GM10248 (cell line): ENCODE measurements around the gene TMEM30B.
"Not testable (repeated sequence)": the region's sequence is repeated elsewhere in the genome, so short reads cannot be mapped to it uniquely, and the experiment has no call there.

Experiments
- CTCF ChIA-PET: fragments of 300-600 bp; sonication (Branson Sonifier 250); formaldehyde crosslinking; extraction: SDS; loops from one replicate; lab custom pipeline; 2021; ENCODE audit warnings: antibody characterized with exemption; lab: Yijun Ruan, JAX
- POLR2A ChIA-PET: fragments of 350-650 bp; sonication (Branson Sonifier 250); formaldehyde crosslinking; extraction: SDS; loops from one replicate; lab custom pipeline; 2020; ENCODE audit warnings: antibody characterized with exemption; lab: Yijun Ruan, JAX
- DNase-seq: peaks from one replicate; pipeline ENCODE4 v3.0.0; 2012; ENCODE audit errors: extremely low spot score
- CTCF ChIP-seq: IDR thresholded peaks from 2 replicates; pipeline ENCODE4 v1.5.1; 2012; ENCODE audit warnings: mild to moderate bottlenecking, low read depth; ENCODE audit errors: extremely low read depth, missing control alignments, control extremely low read depth

The TMEM30B gene

DNA sequence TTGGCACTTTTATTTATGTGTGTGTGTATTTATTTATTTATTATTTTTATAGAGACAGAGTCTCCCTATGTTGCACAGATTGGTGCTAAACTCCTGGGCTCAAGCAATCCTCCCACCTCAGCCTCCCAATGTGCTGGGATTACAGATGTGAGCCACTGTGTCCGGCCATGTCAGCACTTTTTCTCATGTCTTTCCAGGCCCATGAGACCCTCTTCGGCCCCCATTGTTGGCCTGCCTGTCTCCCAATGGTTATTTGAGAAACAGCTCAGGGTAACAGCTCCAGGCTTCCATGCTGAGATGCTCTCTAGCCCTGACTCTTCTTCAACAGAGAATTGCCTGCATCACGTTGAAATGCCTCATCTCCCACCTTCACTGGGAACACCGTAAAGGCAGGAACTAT, 34.4 kb downstream of the TMEM30B start:
- ChIA-PET POLR2A (no interaction called here), CTCF (no interaction called here)
- no peak for DNase-seq
- no peak for TF ChIP-seq CTCF

DNA sequence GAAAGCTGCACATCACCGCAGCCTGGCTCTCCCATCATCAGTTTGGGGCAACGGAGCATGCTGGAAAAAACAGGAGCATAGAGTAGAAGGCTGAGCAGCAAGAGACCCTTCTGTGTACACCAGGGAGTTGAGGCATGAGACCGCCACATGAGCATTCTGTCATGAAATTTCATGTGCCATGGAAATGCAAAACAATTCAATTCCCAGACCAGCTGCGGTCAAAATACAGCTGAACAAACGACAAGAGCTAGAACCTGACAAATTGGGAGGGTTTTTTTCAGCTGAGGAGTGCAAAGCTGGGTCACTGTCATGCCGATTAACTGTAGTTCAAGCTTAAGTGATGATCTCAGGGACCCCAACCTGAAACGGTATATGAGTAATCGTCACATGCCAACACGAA, 37.1 kb downstream of the TMEM30B start:
- POLR2A ChIA-PET, result no interaction called here
- no peak for DNase-seq
- CTCF ChIA-PET, result interaction anchor here (1.1 to 1.8 kb wide), 6 partner anchors 8 to 619 kb away, joined by 3 to 6 read pairs (median 4); no protein-coding TSS in a partner anchor
- no peak for TF ChIP-seq CTCF

DNA sequence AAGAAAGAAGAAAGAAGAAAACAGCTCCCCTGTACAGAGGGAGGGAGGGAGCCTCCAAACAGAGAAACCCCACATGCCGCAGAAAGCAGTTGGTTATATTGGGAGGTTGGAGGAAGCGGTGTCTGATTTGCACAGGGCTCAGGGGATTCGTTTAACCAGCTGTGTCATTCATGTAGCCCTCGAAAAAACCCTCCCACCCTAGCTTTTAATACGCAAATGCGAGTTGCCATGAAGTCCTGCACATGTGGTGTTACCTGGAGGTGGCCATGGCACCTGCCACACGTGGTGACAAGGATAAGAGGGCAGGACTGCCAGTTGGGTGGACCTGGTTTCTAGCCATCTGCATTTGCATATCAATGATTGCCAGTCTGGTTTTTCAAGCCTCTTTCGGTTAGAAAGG, 40.9 kb downstream of the TMEM30B start:
- ChIA-PET POLR2A (no interaction called here), CTCF (interaction anchor here (1.1 to 2.8 kb wide), 3 partner anchors 10 to 222 kb away, joined by 3 to 14 read pairs (median 3); no protein-coding TSS in a partner anchor)
- DNase-seq, result no peak
- TF ChIP-seq CTCF, result no peak

GRCh38 chr14:61239285-61239684, 41.9 kb downstream of the TMEM30B start:
- CTCF ChIA-PET, result interaction anchor here (1.1 to 2.8 kb wide), 3 partner anchors 11 to 223 kb away, joined by 3 to 14 read pairs (median 3); no protein-coding TSS in a partner anchor

DNA sequence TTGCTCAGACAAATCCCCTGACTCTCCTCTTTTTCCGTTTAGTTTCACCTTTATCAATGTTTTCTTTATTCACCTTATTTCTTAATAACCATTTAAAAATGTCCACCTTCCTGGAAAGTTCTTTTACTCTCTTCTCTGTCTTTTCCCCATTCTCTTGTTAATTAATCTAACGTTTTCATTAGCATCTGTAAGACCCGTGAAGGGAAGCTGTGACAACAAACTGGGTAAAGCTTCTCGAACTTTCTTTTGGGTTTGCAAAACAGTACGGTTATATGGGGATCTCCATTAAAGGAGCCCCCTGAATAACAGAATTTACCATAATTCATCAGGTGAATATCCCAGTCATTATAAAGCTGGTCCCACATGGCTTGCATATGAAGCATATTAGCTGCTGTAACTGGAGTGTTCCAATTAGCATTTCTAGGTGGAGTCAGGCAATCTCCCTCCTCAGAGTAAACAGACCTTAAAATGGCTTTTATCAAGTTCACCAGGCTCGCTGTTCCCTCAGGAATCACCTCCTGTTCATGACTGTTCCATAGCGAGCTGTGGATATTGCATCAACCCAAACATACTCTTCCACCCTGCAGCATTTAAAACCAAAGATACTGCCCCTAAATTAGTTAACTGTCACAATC, 42.4 kb downstream of the TMEM30B start:
- no peak for TF ChIP-seq CTCF
- ChIA-PET POLR2A (no interaction called here), CTCF (interaction anchor here (1.1 to 2.8 kb wide), 3 partner anchors 11 to 223 kb away, joined by 3 to 14 read pairs (median 3); no protein-coding TSS in a partner anchor)
- DNase-seq, result no peak

More at GRCh38 chr14:61239285-61239684, 41.9 kb downstream of the TMEM30B start:
- DNase-seq, POLR2A ChIA-PET: not testable (repeated sequence)

DNA sequence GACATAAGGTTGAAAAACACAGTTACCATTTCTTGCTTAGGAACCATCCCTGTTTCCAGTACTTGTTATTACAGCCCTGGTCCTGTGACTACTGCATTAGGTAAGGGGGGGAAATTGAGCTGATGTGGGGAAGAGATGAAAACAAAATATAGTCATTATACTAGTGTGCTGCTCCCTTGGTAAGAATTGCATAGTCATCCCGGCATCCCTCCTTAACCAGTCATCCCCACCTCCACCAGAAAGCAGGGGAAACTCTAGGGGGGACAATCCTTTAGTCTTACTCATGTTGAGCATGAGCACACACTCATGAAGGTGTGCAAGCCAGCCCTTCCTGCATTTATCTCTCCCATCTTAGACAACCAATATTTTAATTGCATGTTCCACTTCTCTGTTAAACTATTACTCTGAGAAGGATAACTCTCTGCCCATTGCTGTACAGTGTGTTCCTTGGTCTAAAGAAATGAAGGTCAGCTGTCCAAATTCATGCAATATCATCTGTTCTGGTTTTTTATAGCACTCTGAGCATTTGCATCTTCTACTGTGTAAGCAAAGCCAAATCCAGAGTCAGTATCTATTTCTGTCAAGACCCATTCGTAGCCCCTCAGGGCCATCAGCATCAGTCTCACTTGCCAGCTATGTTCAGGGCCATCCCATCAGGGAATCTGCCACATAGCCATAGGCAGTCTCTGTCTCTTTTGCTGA, 46.8 kb downstream of the TMEM30B start:
- no peak for TF ChIP-seq CTCF
- POLR2A ChIA-PET, result no interaction called here
- CTCF ChIA-PET, result interaction anchor here (1.0 to 1.4 kb wide), 3 partner anchors 11 to 18 kb away, joined by 3 to 5 read pairs (median 3); no protein-coding TSS in a partner anchor
- no peak for DNase-seq
